ENCODE data around the gene GDA.

DNA sequence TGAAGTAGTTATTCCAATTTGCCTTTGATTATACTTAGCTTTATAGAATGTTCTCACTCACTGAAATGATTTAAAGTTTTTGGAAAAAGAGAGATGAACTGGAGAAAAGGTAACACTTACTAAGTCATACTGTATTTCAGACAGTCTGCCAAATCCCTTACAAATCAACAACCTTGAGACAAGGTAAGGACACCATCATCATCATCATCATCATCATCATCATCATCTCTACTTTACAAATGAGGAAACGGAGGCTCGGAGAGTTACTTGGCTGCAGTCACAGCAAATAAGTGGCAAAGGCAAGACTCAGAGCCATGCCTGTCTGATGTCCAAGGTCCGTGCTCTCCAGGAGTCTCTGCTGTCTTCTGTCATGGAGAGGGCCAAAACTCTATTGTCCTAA, 9.4 kb downstream of the GDA start:
- TF ChIP-seq POLR2A (IDR thresholded peaks at IDR 0.05) (no peak), CTCF (IDR thresholded peaks at IDR 0.05) (no peak)
